Esophagus squamous epithelium (tissue), 4 donors: ENCODE measurements around the gene SLC10A3.

ENCODE experiments used
- POLR2A ChIP-seq, 4 donors: fragments of 450-650 bp; IDR thresholded peaks; one replicate each; pipeline ENCODE4 v1.6.1; 2017; ENCODE audit warnings: antibody characterized with exemption in 4 of 4, mild to moderate bottlenecking in 4 of 4, moderate library complexity in 3 of 4
- TF ChIP-seq, protein P1 (sequence below), 6 experiments: fragments of 450-650 bp in 4 of 6; fragments of 200-600 bp in 2 of 6; sonication (generic) in 2 of 6; IDR thresholded peaks; one replicate each; pipeline ENCODE4 v1.5.1; 2016 to 2019; ENCODE audit warnings: antibody characterized with exemption in 6 of 6, mild to moderate bottlenecking in 4 of 6, moderate library complexity in 4 of 6

DNA sequence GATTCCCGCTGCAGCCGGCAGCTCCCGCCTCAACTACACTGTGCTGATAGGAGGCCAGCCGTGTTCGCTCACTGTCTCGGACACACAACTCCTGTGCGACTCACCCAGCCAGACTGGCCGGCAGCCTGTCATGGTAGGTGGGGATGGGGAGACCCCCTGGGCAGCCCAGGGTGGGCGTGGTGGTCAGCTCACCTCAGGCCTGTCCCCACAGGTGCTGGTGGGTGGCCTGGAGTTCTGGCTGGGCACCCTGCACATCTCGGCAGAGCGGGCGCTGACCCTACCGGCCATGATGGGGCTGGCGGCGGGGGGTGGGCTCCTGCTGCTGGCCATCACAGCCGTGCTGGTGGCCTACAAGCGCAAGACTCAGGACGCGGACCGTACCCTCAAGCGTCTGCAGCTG lies 22.9 kb downstream of the SLC10A3 start:
- TF ChIP-seq, protein P1, sequence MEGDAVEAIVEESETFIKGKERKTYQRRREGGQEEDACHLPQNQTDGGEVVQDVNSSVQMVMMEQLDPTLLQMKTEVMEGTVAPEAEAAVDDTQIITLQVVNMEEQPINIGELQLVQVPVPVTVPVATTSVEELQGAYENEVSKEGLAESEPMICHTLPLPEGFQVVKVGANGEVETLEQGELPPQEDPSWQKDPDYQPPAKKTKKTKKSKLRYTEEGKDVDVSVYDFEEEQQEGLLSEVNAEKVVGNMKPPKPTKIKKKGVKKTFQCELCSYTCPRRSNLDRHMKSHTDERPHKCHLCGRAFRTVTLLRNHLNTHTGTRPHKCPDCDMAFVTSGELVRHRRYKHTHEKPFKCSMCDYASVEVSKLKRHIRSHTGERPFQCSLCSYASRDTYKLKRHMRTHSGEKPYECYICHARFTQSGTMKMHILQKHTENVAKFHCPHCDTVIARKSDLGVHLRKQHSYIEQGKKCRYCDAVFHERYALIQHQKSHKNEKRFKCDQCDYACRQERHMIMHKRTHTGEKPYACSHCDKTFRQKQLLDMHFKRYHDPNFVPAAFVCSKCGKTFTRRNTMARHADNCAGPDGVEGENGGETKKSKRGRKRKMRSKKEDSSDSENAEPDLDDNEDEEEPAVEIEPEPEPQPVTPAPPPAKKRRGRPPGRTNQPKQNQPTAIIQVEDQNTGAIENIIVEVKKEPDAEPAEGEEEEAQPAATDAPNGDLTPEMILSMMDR (IDR thresholded peaks at IDR 0.05) = no peak
- no peak for TF ChIP-seq POLR2A (IDR thresholded peaks at IDR 0.05)
